G401 (cell line): ENCODE data around the gene ACP2. TPM values are rescaled to one million over a fixed set of nuclear protein-coding genes. Genes with fewer than 3 reads are reported as not detected.

Experiments used
- DNase-seq: peaks from one replicate; pipeline ENCODE4 v3.0.0-alpha.2; 2015; ENCODE audit warnings: low spot score
- in situ Hi-C: cut with HindIII; loops from 2 replicates; pipeline ENCODE4 v1.10.0; 2016; ENCODE audit warnings: low sequenced_read_pairs, mixed read lengths
- total RNA-seq: library from RNA; depleted of rRNA; stranded (reverse); fragments of >200 nt; shearing (Covaris generic); gene quantifications from 2 replicates; pipeline ENCODE4 v1.2.3, GENCODE V29; 2014

The ACP2 gene
- total RNA-seq, 1 experiment from 2014 or later, result 27.8 TPM

DNA sequence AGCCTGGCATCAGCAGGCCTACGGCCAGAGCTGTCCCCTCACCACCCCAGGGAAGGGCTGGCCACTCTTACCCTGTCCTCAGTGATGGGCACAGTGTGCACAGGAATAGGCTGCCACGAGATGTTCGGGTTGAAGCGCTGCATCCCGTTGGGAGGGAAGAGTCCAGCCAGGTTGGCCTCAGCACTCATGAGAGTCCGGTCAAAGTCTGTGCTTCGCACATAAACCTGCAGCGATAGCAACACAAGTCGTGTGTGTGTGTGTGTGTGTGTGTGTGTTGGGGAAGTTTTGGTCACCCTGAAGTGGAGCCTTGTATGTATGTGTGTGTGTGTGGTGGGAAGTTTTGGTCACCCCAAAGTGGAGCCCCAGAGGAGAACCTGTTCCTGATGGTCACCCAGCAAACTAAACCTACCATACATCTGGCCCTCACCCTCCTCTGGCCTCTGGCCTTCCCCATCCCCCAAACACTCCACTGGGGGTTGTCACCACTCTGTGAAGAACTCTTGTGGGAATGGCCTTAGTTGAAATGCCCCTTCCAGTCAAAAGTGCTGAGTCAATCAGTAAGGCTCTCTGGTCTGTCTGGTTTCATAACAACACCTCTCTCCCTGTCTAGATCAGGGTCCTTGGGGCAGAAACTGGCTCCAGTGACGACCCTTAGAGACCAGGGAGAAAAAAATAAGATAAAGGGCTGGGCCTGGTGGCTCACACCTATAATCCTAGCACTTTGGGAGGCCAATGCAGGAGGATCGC is 2.8 kb downstream of the ACP2 start:
- DNase-seq, result no peak
- in situ Hi-C loops, result no loop called here

DNA sequence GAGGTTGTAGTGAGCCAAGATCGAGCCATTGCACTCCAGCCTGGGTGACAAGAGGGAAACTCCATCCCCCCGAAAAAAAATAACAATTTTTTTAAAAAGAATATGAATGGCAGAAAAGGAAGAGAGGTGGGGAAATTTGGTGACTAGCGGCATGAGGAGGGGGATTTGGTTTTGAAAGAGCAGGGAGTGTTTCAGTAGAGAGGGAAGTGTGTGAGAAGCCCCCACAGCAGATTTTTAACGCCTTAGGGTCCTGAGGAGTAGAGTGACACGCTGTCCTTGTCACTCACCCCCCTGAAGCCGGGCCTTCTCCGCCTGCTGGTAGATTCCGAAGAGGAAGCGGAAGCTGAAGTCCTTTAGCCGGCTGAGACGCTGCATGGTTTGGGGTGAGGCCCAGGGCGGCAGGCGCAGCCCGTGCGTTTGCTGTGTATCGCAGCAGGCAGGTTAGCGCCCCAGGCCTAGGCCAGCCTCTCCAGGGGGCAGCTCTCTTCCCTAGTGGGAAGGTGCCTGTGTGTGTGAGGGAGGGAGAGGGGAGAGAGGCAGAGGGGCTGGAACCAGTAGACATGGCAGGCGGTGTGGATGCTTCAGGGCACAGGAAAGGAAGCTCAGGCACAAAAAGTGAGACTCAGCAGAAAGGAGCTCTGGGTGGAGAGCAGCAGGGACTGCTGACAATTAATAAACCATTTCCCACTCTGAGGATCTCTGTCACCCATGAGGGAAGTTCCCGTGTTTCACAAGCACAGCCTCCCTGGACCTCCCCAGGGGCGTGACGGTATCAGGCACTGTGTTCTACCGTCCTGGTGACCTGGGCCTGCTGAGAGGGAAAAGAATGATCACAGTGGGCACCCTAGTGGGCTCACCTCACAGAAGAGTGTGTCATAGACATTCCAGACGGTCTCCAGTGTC is 3.9 kb downstream of the ACP2 start:
- DNase-seq, result no peak
- in situ Hi-C loops, result no loop called here

DNA sequence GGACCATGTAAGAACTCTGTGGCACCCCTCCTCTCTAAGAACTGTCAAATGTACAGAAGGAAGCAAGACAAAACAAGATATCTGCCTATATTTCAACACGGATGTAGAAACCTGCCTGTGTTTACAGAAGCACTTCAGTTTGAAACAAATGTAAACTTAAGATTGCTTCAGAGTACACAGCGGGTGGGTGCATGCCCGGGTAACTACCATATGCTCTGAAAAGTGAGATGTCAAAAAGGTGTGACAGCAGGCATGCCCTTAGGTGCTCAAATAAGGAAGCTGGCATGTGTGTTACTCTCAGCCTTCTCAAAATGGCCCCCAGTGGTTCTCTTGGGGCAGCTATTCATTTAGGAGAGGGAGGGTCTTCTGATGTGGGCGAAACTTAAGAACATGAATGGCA is 5.2 kb downstream of the ACP2 start:
- no peak for DNase-seq
- in situ Hi-C loops, result no loop called here

DNA sequence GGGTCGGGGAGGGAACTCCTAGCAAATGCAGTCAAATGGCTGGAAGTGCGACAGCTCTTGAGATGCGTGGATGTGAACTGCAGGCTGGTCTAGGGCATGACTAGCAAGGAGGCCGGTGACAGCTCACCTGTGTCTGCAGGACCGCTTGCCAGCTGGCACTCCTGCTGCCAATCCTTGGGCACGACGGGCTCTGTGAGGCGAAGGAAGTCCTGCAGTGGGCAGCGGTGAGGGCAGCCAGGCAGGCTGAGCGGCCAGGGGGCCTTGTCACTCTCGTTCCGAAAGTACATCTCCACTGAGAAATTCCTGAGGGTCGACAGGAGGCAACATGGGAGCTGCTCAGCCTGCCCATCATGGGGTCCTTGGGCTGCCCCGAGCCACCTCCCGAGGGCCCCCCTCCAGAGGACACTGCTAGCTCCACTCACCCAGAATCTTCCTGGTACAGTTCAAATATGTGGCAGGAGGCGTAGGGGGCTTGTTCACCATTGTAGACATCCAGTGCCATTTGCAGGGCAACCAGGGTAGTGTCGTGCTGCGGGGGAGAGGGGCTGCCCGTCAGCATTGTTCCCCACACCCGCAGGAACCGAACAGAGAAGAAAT is 5.9 kb downstream of the ACP2 start:
- in situ Hi-C loops, result no loop called here
- DNase-seq, result peak; percentile 67

DNA sequence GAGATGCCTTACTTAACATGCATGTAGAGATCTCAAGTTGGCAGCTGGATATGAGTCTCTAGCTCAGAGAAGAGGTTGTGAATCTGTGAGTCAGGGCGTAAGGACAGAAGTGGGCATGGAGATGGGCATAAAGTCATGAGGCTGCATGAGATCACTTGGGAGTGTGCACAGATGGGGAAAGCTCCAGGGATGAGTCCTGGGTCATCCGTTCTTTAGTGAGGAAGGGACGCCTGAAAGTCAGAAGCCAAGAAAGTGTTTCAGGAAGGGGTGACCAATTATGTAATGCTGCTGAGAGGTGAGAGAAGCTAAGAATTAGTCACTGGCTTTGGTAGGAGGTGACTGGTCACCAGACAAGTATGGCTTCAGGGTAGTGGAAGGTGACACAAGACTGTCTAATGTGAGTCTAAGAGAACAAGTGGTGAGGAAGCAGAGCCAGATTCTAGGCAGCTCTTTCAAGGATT is 6.7 kb downstream of the ACP2 start:
- in situ Hi-C loops, result no loop called here
- DNase-seq, result no peak

DNA sequence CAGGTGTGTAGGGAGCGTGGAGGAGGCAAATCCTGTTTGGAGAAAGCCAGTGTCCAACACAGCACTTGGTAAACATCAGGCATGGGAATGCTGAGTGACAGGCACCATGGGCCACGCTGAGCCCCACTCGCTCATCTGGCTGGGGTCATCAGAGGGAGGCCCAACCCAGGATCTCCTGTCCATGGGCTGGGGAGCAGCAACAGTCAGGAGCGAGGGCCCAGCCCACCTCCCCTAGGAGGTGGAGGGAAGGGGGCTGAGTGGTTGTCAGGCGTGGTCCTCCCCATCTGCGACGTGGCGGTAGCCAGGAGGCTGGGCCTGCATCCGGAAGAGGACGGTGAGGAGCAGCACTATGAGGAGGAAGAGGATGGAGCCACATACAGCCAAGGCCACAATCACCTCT is 8.8 kb downstream of the ACP2 start:
- in situ Hi-C loops, result no loop called here
- DNase-seq, result no peak

DNA sequence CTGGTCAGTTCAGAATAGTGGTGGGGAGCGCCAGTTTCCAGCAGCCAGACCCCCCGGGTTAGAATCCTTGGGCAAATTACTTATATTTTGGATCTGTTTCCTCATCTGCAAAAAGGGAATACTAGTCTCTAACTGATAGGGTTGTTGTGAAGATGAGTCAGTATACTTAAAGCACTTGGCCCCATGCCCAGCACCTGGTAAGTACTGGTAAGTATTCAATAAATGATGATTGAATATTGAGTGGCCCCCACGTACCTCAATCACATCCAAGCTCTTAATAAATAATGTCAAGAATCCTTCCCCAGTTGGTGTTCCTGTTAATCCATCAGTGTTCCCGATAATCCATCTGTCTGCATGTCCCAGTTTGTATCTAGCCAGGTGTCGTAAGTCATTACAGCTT is 12.1 kb downstream of the ACP2 start:
- peak; percentile 35 for DNase-seq
- in situ Hi-C loops, result no loop called here

DNA sequence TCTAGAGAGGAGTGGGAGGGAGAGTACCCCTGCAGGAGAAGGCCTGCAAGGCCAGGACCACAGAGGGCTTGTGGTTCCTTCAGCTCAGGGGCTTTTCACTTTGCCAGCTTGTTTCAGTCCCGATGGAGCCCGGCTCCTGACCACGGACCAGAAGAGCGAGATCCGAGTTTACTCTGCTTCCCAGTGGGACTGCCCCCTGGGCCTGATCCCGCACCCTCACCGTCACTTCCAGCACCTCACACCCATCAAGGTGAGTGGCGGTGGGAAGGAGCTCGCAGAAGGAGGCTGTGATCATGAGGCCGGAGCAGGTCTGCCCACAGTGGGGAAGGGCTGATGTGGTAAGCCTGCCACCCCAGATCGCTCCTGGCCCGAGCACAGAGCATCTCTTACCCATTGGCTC is 13.5 kb downstream of the ACP2 start:
- in situ Hi-C loops, result no loop called here
- DNase-seq, result peak; percentile 56

DNA sequence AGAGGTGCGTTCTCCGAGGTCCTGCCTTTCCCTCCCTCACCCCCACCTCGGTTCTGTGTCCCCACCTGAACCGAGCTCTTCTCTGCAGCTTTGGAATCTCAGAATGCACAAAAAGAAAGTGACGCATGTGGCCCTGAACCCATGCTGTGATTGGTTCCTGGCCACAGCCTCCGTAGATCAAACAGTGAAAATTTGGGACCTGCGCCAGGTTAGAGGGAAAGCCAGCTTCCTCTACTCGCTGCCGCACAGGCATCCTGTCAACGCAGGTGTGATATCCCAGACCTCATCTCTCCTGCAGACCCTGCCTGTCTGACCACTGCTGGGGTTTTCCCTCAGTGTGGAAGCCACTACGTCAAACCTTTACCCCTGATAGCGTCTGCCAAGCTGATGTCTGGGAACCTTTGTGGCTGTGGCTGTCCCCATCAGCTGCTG is 13.9 kb downstream of the ACP2 start:
- peak; percentile 84 for DNase-seq
- in situ Hi-C loops, result loop anchor here (5.0 kb wide), 1 partner anchor 52 kb away; no protein-coding TSS in a partner anchor

DNA sequence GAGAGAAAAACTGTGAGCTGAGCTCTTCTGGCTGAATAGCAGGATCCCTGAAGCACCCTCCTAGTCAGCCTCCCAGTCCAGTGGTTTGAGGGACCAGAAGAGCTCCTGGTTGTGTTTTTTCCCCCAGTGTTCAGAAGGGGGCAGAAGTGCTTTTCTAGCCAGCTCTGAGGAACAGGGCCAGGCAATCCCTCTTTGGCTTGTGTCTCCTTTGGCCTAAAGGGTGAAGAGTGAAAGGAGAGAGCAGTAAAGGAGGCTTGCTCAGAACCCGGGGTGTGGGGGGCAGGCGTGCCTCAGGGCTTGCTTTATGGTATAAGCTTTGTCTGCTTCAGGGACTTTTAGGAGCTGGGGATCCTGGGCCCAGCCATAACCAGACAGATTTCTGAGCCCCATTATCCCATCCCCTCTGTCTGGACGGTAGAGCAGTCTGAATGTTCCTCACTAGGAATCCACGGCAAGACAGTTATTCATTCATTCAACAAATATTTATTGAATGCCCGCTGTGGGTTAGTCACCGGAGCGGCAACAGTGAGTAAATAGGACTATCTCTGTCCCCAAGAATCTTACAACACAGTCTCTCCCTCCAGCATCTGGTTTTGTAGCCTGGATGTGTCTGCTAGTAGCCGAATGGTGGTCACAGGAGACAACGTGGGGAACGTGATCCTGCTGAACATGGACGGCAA is 14.5 kb downstream of the ACP2 start:
- in situ Hi-C loops, result loop anchor here (5.0 kb wide), 1 partner anchor 52 kb away; no protein-coding TSS in a partner anchor
- peak; percentile 75 for DNase-seq

DNA sequence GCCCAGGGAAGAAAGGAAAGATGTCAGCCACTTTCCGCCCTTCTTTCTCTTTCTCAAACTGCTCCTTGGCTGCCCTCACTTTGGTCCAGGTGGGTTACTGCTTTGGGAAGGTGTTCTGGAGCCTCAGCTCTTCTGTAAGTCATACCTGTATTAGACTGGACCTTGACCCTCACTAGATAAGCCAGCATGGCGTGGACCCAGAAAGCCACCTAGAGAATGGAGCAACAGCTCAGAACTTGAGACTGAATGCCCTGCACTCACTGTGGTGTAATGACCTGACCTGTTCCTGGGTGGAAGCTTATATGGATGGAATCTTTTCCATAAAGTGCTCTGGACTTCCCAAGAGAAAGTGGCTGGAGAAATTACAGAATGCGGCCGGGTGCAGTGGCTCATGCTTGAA is 15.6 kb downstream of the ACP2 start:
- DNase-seq, result no peak
- in situ Hi-C loops, result loop anchor here (5.0 kb wide), 1 partner anchor 51 kb away; no protein-coding TSS in a partner anchor

DNA sequence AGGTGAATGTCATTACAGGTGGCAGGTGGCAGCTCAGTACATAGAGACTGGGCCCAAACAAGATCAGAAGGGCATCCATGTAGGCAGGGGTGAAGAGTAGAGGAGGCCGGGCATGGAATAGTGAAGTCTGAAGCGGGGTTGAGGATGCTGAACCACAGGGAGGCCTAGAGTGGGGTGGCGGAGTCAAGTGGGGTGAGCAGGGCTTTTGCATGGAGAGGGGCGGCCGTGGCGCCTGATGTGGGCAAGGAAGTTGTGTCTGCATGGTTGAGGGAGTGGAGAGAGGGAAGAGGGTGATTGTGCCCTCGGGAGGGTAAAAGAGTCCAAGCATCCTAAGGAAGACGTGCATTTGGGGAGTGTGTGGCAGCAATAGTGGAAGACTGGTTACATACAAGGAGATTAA is 19.5 kb downstream of the ACP2 start:
- no peak for DNase-seq
- in situ Hi-C loops, result no loop called here

DNA sequence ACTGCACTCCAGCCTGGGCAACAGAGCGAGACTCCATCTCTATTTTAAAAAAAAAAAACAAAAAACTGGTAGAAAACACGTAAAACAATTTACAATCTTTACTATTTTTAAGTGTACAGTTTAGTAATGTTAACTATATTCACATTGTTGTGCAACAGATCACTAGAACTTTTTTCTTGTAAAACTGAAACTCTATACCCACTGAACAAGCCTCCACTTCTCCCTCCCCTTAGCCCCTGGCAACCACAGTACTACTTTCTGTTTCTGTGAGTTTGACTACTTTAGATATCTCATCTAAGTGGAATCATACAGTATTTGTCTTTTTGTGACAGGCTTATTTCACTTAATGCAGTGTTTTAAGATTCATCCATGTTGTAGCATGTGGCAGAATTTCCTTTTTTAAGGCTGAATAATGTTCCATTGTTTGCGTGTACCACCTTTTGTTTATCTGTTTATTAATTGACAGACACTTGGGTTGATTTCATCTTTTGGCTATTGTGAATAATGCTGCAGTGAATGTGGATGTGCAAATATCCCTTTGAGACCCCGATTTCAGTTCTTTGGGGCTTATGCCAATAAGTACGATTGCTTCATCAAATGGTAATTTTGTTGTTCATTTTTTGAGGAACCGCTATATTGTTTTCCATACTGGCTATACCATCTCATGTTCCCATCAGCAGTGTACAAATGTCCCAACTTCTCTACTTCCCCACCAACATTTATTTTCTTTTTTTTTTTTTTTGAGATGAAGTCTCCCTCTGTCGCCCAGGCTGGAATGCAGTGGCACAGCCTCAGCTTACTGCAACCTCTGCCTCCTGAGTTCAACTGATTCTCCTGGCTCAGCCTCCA is 22.8 kb downstream of the ACP2 start:
- no peak for DNase-seq
- in situ Hi-C loops, result no loop called here

DNA sequence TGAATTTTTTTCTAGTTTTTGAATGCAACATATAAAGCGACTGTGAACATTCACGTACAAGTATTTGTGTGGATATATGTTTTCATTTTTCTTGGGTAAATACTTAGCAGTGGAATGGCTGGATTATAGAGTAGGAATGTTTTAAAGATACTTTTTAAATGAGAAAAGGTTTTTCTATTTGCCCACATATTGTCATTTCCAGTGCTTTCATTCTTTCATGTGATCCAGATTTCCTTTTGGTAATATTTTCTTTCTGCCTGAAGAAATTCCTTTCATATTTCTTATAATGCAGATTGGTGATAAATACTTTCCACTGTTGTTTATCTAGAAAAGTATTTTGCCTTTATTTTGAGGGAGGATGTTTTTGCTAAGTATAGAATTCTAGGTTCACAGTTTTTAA is 25.9 kb downstream of the ACP2 start:
- in situ Hi-C loops, result no loop called here
- DNase-seq, result no peak

DNA sequence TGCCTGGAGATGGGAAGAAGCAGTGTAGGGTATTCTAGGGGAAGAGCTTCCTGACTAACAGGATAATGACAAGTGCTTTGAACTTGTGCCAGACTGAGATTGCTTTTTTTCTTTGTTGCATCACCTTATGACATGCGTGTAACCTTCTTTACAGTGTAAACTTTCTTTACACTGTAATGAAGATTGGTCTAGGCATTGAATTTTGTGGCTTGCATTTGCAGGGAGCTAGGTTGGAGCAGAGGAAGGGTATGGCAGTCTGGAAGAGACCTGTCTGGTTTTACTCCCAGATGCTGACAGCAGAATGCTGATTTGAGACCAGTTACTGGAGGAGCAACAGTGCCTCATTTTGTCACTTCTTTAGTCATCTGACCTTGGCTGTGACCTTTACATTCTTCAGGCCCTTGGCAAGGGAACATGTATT is 28.2 kb downstream of the ACP2 start:
- in situ Hi-C loops, result no loop called here
- DNase-seq, result no peak

DNA sequence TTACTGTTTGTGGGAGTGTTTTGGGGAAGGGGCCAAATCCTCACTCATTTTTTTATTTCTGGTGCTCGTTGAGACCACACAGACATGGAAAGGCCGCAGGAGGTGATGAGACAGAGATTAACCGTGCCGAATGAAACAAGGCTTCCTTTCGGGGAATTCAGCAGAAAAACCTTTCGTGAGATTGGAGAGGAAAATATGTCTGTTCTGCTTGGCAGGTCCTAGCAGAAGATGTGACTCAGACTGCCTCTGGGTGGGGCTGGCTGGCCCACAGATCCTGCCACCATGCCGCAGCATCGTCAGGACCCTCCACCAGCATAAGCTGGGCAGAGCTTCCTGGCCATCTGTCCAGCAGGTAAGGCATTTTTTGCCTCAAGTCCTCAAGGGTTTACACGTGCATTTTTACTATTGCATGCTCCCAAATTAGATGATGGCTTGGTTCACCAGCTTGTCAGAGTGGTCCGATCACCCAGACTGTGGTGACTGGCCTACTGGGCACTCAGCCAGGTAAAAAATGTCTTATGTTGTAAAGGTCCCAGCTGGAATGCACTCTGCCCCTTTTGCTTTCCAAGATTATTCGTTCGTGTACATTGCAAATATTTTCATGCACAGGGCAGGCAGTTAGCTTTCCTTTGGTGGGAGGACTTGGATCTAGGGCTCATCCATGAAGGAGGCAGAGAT is 32.4 kb downstream of the ACP2 start:
- peak; percentile 62 for DNase-seq
- in situ Hi-C loops, result no loop called here

DNA sequence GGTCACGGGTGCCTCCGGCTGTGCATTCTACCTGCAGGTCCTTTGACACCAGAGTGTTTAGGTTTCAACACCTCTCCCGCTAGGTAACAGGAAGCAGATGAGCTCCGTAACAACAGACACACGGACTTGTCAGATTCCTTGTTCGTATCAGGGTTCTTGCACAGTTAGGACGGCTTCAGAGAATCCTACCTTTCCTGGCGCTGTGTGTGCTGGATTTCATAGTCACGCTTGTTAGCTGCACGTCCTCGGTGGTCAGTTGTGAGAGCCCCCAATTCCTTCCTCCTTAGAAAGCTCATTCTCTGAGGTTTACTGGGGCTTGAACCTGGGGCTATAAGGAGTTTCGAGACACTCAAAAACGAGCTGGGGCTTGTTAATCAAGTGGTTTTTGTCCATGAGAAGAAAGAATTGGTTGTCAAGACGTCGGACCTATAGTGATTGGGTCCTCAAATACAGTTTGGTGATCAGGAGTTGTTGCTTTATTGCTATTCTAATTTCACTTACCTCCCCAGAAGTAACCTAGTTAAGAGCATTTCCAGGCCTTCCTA is 33.2 kb downstream of the ACP2 start:
- in situ Hi-C loops, result no loop called here
- peak; percentile 59 for DNase-seq
